Pons (tissue), 1 donor: ENCODE data around the gene DYNC2I2.
"Not testable (repeated sequence)": the region's sequence is repeated elsewhere in the genome, so short reads cannot be mapped to it uniquely, and the experiment has no call there.

Experiments used
- DNase-seq: peaks from one replicate; pipeline ENCODE4 v3.0.0-alpha.2; 2016; ENCODE audit warnings: low spot score

Gene DYNC2I2

GRCh38 chr9:128656416-128657343, at the start of gene DYNC2I2:
Gene DYNC2I2 (minus strand): TSS chr9:128656847. CDS start chr9:128656726, 121 bp downstream.
- DNase-seq, result peak; percentile 90

DNA sequence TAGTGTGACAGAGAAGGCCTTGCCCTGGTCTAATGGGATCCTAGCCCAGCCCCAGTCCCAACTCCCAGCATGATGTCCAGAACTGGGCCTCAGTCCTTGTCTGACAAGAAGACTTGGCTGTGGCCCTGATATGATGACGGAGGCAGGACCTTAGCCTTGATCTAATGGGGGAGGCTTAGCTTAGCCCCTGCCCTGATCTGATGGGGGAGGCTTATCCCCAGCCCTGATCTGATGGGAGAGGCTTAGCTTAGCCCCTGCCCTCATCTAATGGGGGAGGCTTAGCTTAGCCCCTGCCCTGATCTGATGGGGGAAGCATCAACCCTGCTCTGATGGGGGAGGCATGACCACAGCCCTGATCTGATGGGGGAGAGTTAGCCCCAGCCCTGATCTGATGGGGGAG, 49.4 kb upstream of the DYNC2I2 start:
- no peak for DNase-seq

DNA sequence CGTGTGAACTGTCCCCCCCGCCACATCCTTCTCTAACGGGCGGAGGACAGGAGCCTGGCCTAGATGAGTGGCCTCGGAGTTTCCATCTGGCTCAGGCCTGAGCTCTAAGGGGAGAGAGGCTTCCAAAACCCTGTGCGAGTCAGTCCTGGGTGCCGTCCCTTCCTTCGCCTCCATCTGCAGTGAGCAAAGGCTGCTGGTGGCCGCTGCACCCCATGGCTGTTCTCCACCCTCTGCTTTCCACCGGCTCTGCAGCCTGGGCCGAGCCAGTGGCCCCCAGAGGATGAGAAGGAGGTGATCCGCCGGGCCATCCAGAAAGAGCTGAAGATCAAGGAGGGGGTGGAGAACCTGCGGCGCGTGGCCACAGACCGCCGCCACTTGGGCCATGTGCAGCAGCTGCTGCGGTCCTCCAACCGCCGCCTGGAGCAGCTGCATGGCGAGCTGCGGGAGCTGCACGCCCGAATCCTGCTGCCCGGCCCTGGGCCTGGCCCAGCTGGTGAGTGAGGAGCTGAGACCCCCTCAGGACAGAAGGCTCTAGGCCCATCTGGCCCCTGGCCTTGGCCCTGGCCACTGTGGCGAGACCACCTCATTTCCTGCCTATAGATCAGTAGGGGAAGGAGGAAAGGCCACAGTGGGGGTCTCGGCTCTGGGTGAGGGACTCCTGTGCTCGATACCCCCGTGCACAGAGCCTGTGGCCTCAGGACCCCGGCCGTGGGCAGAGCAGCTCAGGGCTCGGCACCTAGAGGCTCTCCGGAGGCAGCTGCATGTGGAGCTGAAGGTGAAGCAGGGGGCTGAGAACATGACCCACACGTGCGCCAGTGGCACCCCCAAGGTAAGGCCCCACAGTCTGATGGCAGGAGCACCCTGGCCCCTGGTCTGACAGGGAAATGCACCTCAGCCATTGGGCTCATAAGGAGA, 48.7 kb upstream of the DYNC2I2 start:
- no peak for DNase-seq

GRCh38 chr9:128704356-128704670, 47.7 kb upstream of the DYNC2I2 start:
- no peak for DNase-seq

- no peak for DNase-seq
Measured at GRCh38 chr9:128703616-128704355, 47.1 kb upstream of the DYNC2I2 start.

GRCh38 chr9:128702949-128703615, 46.4 kb upstream of the DYNC2I2 start:
- no peak for DNase-seq

GRCh38 chr9:128702445-128702948, 45.9 kb upstream of the DYNC2I2 start, which contains the start of gene PKN3:
Gene PKN3 (plus strand): TSS chr9:128702503. CDS start chr9:128702916, 413 bp downstream.
- peak; percentile 56 for DNase-seq

GRCh38 chr9:128701227-128701854, 44.7 kb upstream of the DYNC2I2 start:
- no peak for DNase-seq

- not testable (repeated sequence) for DNase-seq
Measured at GRCh38 chr9:128699096-128699795, 42.6 kb upstream of the DYNC2I2 start.

- no peak for DNase-seq
Measured at GRCh38 chr9:128696923-128697707, 40.5 kb upstream of the DYNC2I2 start.

GRCh38 chr9:128694344-128694743, 37.7 kb upstream of the DYNC2I2 start:
- DNase-seq, result no peak

- DNase-seq, result not testable (repeated sequence)
Measured at GRCh38 chr9:128693738-128694137, 37.1 kb upstream of the DYNC2I2 start.

GRCh38 chr9:128690684-128691034, 34.0 kb upstream of the DYNC2I2 start:
- no peak for DNase-seq

DNA sequence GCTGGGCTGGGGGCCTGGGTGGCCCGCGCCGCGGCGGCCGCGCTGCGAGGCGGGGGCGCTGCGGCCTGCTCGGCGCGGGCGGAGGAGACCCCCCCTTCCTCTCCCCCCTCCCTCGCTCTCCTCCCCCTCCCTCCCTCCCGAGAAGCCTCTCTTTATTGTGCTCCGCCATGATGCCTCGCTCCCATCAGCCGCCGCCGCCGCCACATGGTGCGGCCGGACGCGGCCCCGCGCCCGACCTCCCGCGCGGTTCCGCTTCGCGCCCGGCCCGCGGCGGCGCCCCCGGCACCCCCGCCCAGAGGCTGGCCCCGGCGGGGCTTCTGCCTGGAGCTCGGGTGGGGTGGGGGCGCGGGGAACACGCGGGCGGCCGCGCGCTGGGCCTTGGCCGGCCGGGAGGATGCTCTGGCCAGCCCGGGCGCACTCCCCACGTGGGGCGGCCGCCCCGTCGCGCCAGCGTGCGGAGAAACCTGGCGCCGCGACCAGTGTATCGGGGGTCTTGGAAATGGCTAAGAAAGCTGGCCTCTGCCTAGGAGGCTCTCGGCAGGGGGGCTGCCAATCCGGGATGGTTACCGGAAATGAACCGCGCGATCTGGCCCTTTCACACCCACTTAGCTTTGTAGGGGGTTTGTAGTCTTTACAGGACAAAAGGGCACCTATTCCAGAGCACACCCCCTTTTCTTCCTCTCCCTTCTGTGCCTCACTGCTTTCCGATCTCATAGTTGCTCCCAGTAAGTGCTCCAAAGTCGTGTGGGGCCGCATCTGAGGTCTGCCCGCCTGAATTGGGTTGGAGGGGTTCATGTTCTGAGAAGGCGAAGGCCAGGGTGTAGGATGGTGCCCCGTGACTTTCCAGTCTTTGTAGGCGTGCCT, 33.4 kb upstream of the DYNC2I2 start:
- peak; percentile 40 for DNase-seq

DNA sequence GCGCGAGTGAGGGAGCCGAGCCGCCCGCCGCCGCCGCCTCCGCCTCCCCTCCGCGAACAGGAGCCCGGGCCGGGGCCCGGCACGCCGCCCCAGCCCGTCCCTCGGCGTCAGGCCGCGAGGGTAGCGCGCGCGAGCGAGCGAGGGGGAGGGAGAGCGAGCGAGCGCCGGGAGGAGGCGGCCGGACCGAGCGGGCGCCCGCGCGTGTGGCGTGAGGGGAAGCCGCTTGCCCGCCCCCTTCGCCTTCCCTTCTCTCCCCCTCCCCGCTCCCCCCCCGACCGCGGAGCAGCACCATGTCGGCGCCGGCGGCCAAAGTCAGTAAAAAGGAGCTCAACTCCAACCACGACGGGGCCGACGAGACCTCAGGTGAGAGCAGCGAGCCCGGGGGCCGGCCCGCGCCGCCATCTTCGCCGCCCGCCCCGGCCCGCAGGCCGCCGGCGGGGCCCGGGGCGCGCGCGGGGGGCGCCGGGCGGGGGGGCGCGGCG, 32.7 kb upstream of the DYNC2I2 start:
- no peak for DNase-seq

GRCh38 chr9:128688501-128689292, 32.0 kb upstream of the DYNC2I2 start, which contains the start of gene SET:
Gene SET (plus strand): TSS chr9:128689222. CDS start chr9:128689583, 361 bp downstream.
- peak; percentile 87 for DNase-seq

DNA sequence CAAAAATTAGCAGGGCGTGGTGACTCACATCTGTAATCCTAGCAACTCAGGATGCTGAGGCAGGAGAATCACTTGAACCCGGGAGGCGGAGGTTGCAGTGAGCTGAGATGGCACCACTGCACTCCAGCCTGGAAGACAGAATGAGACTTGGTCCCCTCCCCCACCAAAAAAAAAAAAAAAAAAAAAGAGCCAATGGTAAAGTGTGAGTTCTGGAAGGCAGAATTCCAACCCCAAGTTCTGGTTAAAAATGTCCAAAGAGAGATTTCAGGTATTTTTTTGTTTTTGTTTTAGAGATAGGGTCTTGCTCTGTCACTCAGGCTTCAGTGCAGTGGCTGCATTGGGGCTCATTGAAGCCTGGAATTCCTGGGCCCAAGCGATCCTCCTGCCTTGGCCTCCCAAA, 30.8 kb upstream of the DYNC2I2 start:
- no peak for DNase-seq
